Right lobe of liver (tissue), 4 donors: Measurements from ENCODE around the gene PPP4C.

ENCODE experiments used
- CTCF ChIP-seq, 4 donors: fragments of 200-600 bp in 3 of 4; fragments of 450-650 bp in 1 of 4; IDR thresholded peaks; one replicate each; pipeline versions ENCODE4 v1.5.1 to v1.8.0; 2016 to 2022; ENCODE audit warnings: antibody characterized with exemption in 4 of 4, mild to moderate bottlenecking in 2 of 4
- POLR2A ChIP-seq: fragments of 450-650 bp; IDR thresholded peaks from one replicate; pipeline ENCODE4 v1.6.1; 2017; ENCODE audit warnings: antibody characterized with exemption, mild to moderate bottlenecking
- donor health status: DM: no; HTN: no; CAD: no.
- donor health status: DM: no; HTN: no; CAD: no.
- donor health status: DM: no; HTN: yes; CAD: no.

- TF ChIP-seq CTCF (IDR thresholded peaks at IDR 0.05): no peak
- no peak for TF ChIP-seq POLR2A
These were observed 44.7 kb downstream of the PPP4C start for GRCh38 chr16:30120340-30121105.
